ENCODE results near the gene ZKSCAN4.

DNA sequence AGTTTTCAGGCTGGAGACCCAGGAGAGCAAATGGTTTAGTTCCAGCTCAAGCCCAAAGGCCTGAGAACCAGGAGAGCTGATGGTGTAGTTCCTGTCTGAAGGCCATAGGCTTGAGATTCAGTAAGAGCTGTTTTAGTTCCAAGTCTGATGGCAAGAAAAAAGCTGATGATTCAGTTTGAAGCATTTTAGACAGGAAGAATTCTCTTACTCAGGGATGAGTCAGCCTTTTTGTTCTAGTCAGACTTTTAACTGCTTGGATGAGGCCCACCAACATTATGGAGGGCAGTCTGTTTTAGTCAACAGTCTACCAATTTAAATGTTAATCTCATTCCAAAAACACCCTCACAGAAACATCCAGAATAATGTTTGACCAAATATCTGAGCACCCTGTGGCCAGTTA is 17.4 kb upstream of the ZKSCAN4 start:
- TF ChIP-seq, protein P1, sequence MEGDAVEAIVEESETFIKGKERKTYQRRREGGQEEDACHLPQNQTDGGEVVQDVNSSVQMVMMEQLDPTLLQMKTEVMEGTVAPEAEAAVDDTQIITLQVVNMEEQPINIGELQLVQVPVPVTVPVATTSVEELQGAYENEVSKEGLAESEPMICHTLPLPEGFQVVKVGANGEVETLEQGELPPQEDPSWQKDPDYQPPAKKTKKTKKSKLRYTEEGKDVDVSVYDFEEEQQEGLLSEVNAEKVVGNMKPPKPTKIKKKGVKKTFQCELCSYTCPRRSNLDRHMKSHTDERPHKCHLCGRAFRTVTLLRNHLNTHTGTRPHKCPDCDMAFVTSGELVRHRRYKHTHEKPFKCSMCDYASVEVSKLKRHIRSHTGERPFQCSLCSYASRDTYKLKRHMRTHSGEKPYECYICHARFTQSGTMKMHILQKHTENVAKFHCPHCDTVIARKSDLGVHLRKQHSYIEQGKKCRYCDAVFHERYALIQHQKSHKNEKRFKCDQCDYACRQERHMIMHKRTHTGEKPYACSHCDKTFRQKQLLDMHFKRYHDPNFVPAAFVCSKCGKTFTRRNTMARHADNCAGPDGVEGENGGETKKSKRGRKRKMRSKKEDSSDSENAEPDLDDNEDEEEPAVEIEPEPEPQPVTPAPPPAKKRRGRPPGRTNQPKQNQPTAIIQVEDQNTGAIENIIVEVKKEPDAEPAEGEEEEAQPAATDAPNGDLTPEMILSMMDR (IDR thresholded peaks at IDR 0.05) = no peak
- no peak for TF ChIP-seq POLR2A (IDR thresholded peaks at IDR 0.05)
